Endothelial cell of umbilical vein (primary cell): Measurements from ENCODE around the gene PLK5. TPM values are rescaled to one million over a fixed set of nuclear protein-coding genes. Genes with fewer than 3 reads are reported as not detected.

Source experiments
- BruUV-seq: library from RNA; stranded (reverse); fragments of 400-500 nt; replicated peaks from 2 replicates; lab custom pipeline; 2021; lab: Mats Ljungman, UMichigan
- CTCF ChIA-PET: fragments of 300-600, 350-600 bp; sonication (Branson Sonifier 250); formaldehyde crosslinking; loops from one replicate; lab custom pipeline; 2021; ENCODE audit warnings: antibody characterized with exemption, inconsistent platforms; lab: Charles Lee
- POLR2A ChIA-PET: fragments of 300-600, 350-600 bp; sonication (Branson Sonifier 250); formaldehyde crosslinking; loops from one replicate; lab custom pipeline; 2021; ENCODE audit warnings: antibody characterized with exemption, inconsistent platforms; lab: Charles Lee
- DNase-seq: peaks from one replicate; pipeline ENCODE4 v3.0.0-alpha.2; 2011; ENCODE audit warnings: low read depth, low spot score
- FAIRE-seq: peaks from 2 replicates; lab custom pipeline; 2011; peaks lifted over from hg19 to GRCh38; lab: Jason Lieb, UNC
- H2AFZ ChIP-seq: 2 replicates; pipeline ENCODE4 v1.6.0; 2012; ENCODE audit warnings: low read depth, low read length, control low read depth, inconsistent platforms
- H3K27ac ChIP-seq: 2 replicates; pipeline ENCODE4 v1.5.1; 2011; ENCODE audit warnings: low read depth, mild to moderate bottlenecking, control low read depth, low read length, moderate library complexity; ENCODE audit not compliant: insufficient read depth
- H3K27me3 ChIP-seq, 2 experiments: 2 replicates each; pipeline versions ENCODE4 v1.6.0 to v1.6.1; 2011; ENCODE audit warnings: low read length in 2 of 2, mixed read lengths in 1 of 2; ENCODE audit not compliant: control insufficient read depth in 2 of 2, insufficient read depth in 2 of 2
- H3K36me3 ChIP-seq, 2 experiments: 2 replicates in 1 of 2; 3 replicates in 1 of 2; pipeline ENCODE4 v1.5.1; 2011; ENCODE audit warnings: low read length in 2 of 2, mild to moderate bottlenecking in 1 of 2, moderate library complexity in 1 of 2; ENCODE audit not compliant: control insufficient read depth in 2 of 2, insufficient read depth in 2 of 2; ENCODE audit errors: extremely low read depth in 1 of 2
- H3K4me1 ChIP-seq: 3 replicates; pipeline ENCODE4 v1.5.1; 2011; ENCODE audit warnings: mild to moderate bottlenecking, low read length; ENCODE audit not compliant: control insufficient read depth, insufficient read depth; ENCODE audit errors: extremely low read depth
- H3K4me2 ChIP-seq: 2 replicates; pipeline ENCODE4 v1.6.1; 2011; ENCODE audit warnings: low read length, control low read depth, mixed read lengths; ENCODE audit not compliant: insufficient read depth
- H3K4me3 ChIP-seq, 3 experiments: fragments of 200-600 bp in 1 of 3; sonication (generic), shearing (Covaris generic) in 1 of 3; replicated peaks in 1 of 3; 2 replicates each; pipeline ENCODE4 v1.5.1; 2011 to 2016; ENCODE audit warnings: control low read depth in 3 of 3, low read length in 3 of 3, mild to moderate bottlenecking in 2 of 3, inconsistent platforms in 1 of 3, low read depth in 1 of 3, moderate library complexity in 1 of 3; ENCODE audit not compliant: insufficient read depth in 1 of 3
- H3K79me2 ChIP-seq: 2 replicates; pipeline ENCODE4 v1.6.0; 2012; ENCODE audit warnings: low read length, inconsistent platforms; ENCODE audit not compliant: control insufficient read depth, insufficient read depth
- H3K9ac ChIP-seq: replicated peaks from 2 replicates; pipeline ENCODE3; 2011; ENCODE audit warnings: low read length, control low read depth; ENCODE audit not compliant: insufficient read depth; ENCODE audit errors: extremely low read depth
- H3K9me1 ChIP-seq: replicated peaks from 3 replicates; pipeline ENCODE4 v1.6.0; 2011; ENCODE audit warnings: mild to moderate bottlenecking, low read length; ENCODE audit not compliant: control insufficient read depth, insufficient read depth; ENCODE audit errors: extremely low read depth
- H3K9me3 ChIP-seq: replicated peaks from 2 replicates; pipeline ENCODE4 v1.5.1; 2012; ENCODE audit warnings: low read length, inconsistent platforms; ENCODE audit not compliant: control insufficient read depth, insufficient read depth
- H4K20me1 ChIP-seq: replicated peaks from 2 replicates; pipeline ENCODE3; 2011; ENCODE audit warnings: mild to moderate bottlenecking, low read length; ENCODE audit not compliant: control insufficient read depth, insufficient read depth; ENCODE audit errors: extremely low read depth
- CTCF ChIP-seq, 2 donors: IDR thresholded peaks; 1 replicate in 1 of 2; 2 replicates in 1 of 2; pipeline ENCODE4 v1.5.1; 2011; ENCODE audit warnings: low read length in 2 of 2, mild to moderate bottlenecking in 2 of 2, moderate library complexity in 2 of 2, control low read depth in 1 of 2, inconsistent platforms in 1 of 2, low read depth in 1 of 2; ENCODE audit not compliant: insufficient read depth in 1 of 2; ENCODE audit errors: extremely low read depth in 1 of 2
- EZH2 ChIP-seq: IDR thresholded peaks from 2 replicates; pipeline ENCODE4 v1.6.1; 2012; ENCODE audit warnings: borderline replicate concordance, low read depth, mild to moderate bottlenecking, moderate library complexity, low read length, inconsistent platforms; ENCODE audit not compliant: severe bottlenecking
- FOS ChIP-seq: IDR thresholded peaks from 2 replicates; pipeline ENCODE4 v1.6.1; 2011; ENCODE audit warnings: mild to moderate bottlenecking, low read length, moderate library complexity, borderline replicate concordance; ENCODE audit not compliant: insufficient read depth
- GATA2 ChIP-seq: IDR thresholded peaks from 2 replicates; pipeline ENCODE4 v1.7.0; 2011; ENCODE audit warnings: low read depth, mild to moderate bottlenecking, moderate library complexity, mixed read lengths, low read length; ENCODE audit not compliant: insufficient read length, insufficient read depth
- JUN ChIP-seq: IDR thresholded peaks from 2 replicates; pipeline ENCODE4 v1.6.1; 2011; ENCODE audit warnings: borderline replicate concordance, low read depth; ENCODE audit not compliant: insufficient read length, insufficient read depth
- MAX ChIP-seq: IDR thresholded peaks from 2 replicates; pipeline ENCODE4 v1.6.1; 2011; ENCODE audit not compliant: insufficient read depth, insufficient read length
- MYC ChIP-seq: IDR thresholded peaks from one replicate; pipeline ENCODE4 v1.6.1; 2011; ENCODE audit warnings: mild to moderate bottlenecking, low read depth, low read length
- POLR2A ChIP-seq: IDR thresholded peaks from 2 replicates; pipeline ENCODE4 v1.6.1; 2012; ENCODE audit warnings: low read depth, mild to moderate bottlenecking, control low read depth, low read length
- POLR2AphosphoS5 ChIP-seq: IDR thresholded peaks from 2 replicates; pipeline ENCODE4 v1.6.1; 2012; ENCODE audit warnings: low read depth, mild to moderate bottlenecking, control low read depth, low read length, moderate library complexity; ENCODE audit not compliant: insufficient read depth
- dilution Hi-C: fragments of 300-500 bp; cut with MboI; formaldehyde crosslinking; loops from one replicate; pipeline ENCODE4 v1.15.0; 2019; ENCODE audit warnings: low sequenced_read_pairs; ENCODE audit not compliant: extremely low pct_ligation_motif_present
- intact Hi-C: fragments of 100-400 bp; cut with micrococcal nuclease; formaldehyde crosslinking; loops from one replicate; pipeline ENCODE4 v1.10.0; 2022
- polyA plus RNA-seq, 4 experiments: library from polyadenylated mRNA; depleted of rRNA in 3 of 4; stranded (reverse) in 3 of 4; unstranded in 1 of 4; fragments of >200 nt; gene quantifications; 2 replicates each; pipeline versions ENCODE4 v1.2.1 to v1.2.3, GENCODE V29; 2011 to 2012; ENCODE audit warnings: missing spikeins in 1 of 4
- total RNA-seq: library from RNA; stranded (reverse); gene quantifications from 2 replicates; pipeline ENCODE4 v1.2.3, GENCODE V29; 2021

The PLK5 gene
- total and polyA plus RNA-seq, 2 donors (not counting 3 experiments of a cell fraction or from before 2014, with no cell fraction given) = not detected

GRCh38 chr19:1553415-1553814 lies 29.5 kb downstream of the PLK5 start:
- BruUV-seq = no TSS peak
- Histone ChIP-seq H3K9me3 (no peaks in the 10 kb centered on the region), H3K9ac (no peak overlapping the region), H3K36me3 (peaks cover 10% of the 10 kb centered on the region in 2 experiments), H3K27me3 (no peaks in the 10 kb centered on the region), H3K4me1 (no peaks in the 10 kb centered on the region), H3K9me1 (no peaks in the 10 kb centered on the region), H3K79me2 (peaks cover 11% of the 10 kb centered on the region), H2AFZ (no peak overlapping the region), H4K20me1 (no peaks in the 10 kb centered on the region), H3K4me2 (no peak overlapping the region), H3K4me3 (no peak overlapping the region), H3K27ac (no peak overlapping the region)
- ChIA-PET POLR2A (no interaction called here), CTCF (no interaction called here)
- TF ChIP-seq MAX (no peak), POLR2A (no peak), EZH2 (no peak), POLR2AphosphoS5 (no peak), GATA2 (no peak), JUN (no peak), MYC (no peak), FOS (no peak), CTCF (IDR thresholded peaks at IDR 0.05; ENCODE audit: extremely low read depth in 1 of 2, insufficient read depth in 1 of 2, low read depth in 1 of 2, low read length in 2 of 2) (no peak)
- DNase-seq (no peak), FAIRE-seq (no peak)
- dilution Hi-C loops (no loop called here), intact Hi-C loops (no loop called here)
